GM18907 (cell line): ENCODE measurements around the gene ABRAXAS1.
A peak's percentile ranks its signal among the peaks of the same experiment; 100 is the strongest.
"Not testable (repeated sequence)": the region's sequence is repeated elsewhere in the genome, so short reads cannot be mapped to it uniquely, and the experiment has no call there.

ENCODE experiments used
- ATAC-seq: cut with Tn5 transposase; IDR thresholded peaks from one replicate; pipeline ENCODE4 v1.9.1; 2021; ENCODE audit warnings: mild to moderate bottlenecking, moderate library complexity; ENCODE audit not compliant: unreplicated experiment

The ABRAXAS1 gene

GRCh38 chr4:83484500-83485461, at the start of gene ABRAXAS1:
ABRAXAS1 (minus strand) TSS chr4:83485100; CDS start chr4:83485072, 28 bp downstream.
- peak; percentile 98 for ATAC-seq

- no peak for ATAC-seq
Measured at GRCh38 chr4:83527671-83528070, 42.8 kb upstream of the ABRAXAS1 start.

GRCh38 chr4:83522239-83522638, 37.3 kb upstream of the ABRAXAS1 start:
- no peak for ATAC-seq

GRCh38 chr4:83516042-83516772, 31.3 kb upstream of the ABRAXAS1 start:
- no peak for ATAC-seq

- ATAC-seq, result no peak
Measured at GRCh38 chr4:83510442-83510841, 25.5 kb upstream of the ABRAXAS1 start.

DNA sequence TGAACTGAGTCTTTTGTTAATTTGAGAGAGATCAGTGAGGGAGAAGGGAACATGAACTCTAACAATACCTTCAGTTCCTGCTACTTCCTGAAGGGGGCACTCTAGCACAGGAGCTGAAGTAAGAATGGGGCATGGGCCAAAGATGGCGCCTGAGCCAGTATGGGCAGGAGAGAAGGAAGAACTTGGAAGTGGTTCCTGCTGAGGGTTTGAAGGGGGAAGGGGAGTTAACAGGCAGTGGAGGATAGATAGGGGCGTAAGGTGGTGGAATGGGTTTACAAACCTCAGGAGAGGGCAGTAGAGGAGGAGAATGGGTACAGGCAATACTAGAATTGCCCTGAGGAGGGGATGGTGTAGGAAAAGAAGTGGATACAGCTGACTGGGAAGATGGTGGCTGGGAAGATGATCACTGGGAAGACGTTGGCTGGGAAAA, 24.3 kb upstream of the ABRAXAS1 start:
- ATAC-seq, result not testable (repeated sequence)

DNA sequence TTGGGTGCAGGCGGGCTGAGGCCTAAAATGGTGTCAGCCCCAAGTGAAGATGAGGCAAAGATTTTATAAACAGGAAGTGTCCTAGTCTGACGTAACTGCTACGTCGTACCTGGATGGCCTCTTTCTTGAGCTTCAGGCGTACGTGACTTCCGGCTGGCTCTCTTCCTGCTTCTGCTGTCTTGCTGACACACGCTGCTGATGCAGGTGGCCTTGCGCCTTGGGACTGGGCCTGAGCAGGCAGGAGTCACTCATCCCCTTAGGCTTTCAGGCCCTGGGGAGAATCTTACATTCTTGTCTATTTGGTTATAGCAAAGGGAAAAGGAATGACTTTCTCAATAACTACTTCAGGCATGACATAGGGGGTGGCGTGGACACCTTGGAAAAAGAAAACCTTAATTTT, 20.1 kb upstream of the ABRAXAS1 start:
- ATAC-seq, result no peak

DNA sequence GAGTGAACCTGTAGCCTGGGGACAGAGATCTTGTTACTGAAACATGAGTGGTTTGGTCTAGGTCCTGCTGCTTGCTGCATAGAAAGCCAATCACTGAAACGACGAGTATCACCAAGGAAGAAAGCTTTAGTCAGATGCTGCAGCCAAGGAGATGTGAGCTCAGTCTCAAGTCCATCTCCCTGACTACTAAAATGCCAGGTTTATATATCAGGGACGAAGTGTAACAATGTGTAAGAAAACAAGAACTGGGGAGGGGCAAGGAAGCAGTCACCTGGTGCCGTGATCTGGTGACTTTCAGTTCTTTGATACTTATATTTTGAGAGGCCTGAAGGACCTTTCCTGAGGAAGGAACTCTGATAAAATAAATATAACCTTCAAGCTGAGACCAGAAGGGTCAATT, 19.6 kb upstream of the ABRAXAS1 start:
- no peak for ATAC-seq

DNA sequence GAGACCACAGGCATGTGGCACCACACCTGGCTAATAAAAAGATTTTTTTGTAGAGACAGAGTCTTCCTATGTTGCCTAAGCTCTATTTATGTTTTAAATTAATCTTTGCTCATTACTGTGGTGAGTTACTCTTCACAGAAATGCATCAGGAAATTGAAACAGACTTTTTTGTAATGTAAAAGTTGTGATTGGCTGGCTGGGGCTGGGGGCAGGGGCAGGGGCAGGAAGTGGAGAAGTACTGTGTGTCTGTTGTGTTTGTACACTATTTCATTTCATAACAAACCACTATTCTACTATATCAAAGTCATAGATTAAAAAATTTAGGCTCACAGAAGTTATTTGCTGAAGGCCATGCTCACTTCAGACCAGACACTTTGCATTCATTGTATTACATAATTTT, 19.1 kb upstream of the ABRAXAS1 start:
- no peak for ATAC-seq

DNA sequence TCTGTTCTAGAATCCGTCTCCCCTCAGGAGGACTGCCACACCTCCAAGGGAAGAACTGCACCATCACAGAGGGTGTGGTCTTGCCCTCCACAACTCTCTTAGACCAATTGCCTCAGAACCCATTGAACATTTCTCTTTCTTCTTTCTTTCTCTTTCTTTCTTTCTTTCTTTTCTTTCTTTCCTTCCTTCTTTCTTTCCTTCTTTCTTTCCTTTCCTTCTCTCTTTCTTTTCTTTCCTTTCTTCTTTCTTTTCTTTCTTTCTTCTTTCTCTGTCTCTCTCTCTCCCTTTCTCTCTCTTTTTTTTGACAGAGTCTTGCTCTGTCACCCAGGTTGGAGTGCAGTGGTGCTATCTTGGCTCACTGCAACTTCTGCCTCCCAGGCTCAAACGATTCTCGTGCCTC, 16.8 kb upstream of the ABRAXAS1 start:
- ATAC-seq, result not testable (repeated sequence)

DNA sequence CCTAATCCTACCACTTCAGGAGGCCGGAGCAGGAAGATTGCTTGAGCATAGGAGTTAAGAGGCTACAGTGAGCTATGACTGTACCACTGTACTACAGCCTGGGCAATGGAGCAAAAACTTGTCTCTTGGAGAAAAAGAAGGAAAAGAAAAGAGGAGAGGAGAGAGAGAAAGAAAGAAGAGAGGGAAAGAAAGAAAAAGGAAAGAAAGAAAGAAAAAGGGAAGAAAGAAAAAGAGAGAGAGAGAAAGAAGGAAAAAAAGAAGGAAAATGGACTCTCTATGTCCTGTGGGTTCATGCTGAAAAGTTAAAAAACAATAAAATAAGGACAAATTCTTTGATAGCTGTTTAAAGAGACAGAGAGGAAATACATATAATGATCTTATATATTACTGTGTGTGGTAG, 13.3 kb upstream of the ABRAXAS1 start:
- ATAC-seq, result no peak

GRCh38 chr4:83496085-83496917, 11.4 kb upstream of the ABRAXAS1 start:
- ATAC-seq, result not testable (repeated sequence)

DNA sequence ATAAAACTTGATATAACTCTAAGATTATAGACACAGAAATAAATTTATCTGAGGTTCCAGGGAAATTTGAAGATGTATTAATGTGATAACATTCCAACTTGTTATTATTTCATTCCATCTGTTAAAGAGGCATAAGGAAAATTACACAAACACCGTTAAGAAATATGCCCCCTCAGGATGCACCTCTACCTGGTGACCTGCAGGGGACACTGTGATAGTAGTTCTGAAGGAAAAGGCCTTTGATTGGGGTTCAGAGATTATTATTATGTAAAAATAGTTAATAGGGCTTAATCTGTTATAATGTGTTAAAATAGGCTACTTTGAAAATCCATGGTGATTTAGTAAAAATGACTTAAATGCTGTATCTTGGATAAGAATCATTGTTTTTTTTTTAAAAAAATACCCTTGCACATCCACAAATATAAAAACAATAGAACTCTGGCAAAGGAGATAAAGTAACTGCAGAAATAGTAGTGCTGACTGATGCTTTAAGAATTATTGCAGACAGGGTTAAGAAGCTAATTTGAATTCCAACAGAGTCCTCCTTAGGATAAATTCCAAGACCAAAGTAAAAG, 6.1 kb upstream of the ABRAXAS1 start:
- peak; percentile 80 for ATAC-seq

GRCh38 chr4:83489711-83490326, 4.9 kb upstream of the ABRAXAS1 start:
- ATAC-seq, result no peak

GRCh38 chr4:83486457-83487129, 1.7 kb upstream of the ABRAXAS1 start:
- no peak for ATAC-seq

- ATAC-seq, result no peak
Measured at GRCh38 chr4:83473966-83474365, 10.9 kb downstream of the ABRAXAS1 start.

DNA sequence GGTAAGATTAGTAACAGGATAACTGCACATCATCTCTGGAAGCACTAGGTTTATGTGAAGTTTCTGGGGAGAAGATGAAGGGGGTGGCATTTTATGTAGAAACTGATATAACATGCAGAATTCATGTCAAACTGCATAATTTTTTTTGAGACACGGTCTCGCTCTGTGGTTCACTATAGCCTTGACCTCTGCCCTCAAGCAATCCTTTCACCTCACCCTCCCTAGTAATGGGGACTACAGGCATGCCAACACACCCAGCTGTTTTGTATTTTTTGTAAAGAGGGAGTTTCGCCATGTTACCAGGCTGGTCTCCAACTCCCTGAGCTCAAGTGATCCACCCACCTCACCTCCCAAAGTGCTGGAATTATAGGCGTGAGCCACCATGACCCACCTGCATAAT, 11.5 kb downstream of the ABRAXAS1 start:
- ATAC-seq, result no peak

DNA sequence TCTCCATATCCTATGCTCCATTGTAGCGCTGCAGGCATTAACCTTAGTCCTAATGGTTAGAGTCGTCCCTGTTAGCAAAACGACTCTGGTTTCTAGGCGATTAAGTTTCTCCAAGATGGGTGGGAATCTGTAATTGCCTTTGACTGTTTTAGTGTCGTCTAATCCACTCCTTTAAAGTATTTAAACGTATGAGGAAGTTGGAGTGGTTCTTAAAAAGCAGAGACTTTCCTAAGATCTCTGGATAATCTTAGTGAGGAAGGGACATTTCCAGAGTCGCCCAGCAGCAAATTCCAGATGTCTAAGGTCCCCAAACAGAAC, 28.8 kb downstream of the ABRAXAS1 start:
- no peak for ATAC-seq

DNA sequence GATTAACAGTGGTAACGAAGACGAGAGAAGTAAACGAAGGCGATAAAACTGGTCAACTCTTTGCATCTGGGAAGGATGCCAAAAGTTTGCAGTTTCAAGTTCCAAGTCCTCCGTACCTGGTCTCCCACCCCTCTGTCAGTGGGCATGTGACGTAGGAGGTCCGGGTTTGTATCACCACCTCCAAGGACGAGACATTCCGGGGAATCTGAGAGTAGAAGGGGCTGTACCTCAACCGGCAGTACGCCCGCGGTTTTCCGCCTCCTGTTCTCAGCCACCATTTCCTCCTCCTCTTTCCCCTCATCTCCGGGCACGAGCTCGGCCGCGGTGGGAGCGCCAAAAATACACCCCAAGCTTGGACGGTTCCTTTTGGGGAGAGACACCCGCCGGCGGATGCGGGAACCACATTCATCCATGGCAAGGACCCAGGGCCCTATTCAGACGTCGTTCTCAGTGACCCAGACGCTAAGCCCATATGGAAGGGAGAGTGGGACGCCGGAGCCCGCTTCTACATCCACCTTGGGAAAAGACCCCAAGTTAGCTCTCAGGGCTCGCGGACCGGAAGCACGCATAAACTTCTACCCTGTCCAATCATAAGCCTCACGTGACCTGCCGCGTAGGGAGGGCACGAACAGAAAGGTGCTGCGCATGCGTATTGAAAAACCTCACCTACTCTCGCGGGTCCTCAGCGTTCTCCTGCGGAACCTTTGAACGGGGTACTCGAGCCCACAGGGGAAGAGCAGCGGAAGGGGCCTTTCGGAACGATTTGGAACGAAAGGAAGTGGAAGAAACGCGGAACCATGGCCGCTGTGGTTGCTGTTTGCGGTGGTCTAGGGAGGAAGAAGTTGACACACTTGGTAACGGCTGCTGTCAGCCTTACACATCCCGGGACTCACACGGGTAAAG, 29.4 kb downstream of the ABRAXAS1 start, which contains the start of the genes HELQ and MRPS18C:
HELQ (minus strand) TSS at position 543 of the 903 bp plus-strand sequence; CDS start at position 413, 130 bp downstream.
MRPS18C (plus strand) TSS at position 778 of the 903 bp plus-strand sequence; CDS start at position 798, 20 bp downstream.
- ATAC-seq, result peak; percentile 96
